Gastrocnemius medialis (tissue), 4 donors: ENCODE results near the gene MSL1. TPM values are rescaled to one million over a fixed set of nuclear protein-coding genes. Genes with fewer than 3 reads are reported as not detected.
"Not testable (repeated sequence)": the region's sequence is repeated elsewhere in the genome, so short reads cannot be mapped to it uniquely, and the experiment has no call there.

Experiments
- ATAC-seq, 2 donors: fragments of 150-250 bp; one replicate each; pipeline ENCODE4 v1.9.1; 2016
- DNase-seq, 2 donors: peaks; one replicate each; pipeline ENCODE4 v3.0.0-alpha.2; 2019
- H3K27ac ChIP-seq, 4 donors: fragments of 200-600 bp; sonication (generic); 1 replicate in 1 of 4; 2 replicates in 3 of 4; pipeline ENCODE4 v1.5.1; 2016 to 2018; ENCODE audit warnings: mild to moderate bottlenecking in 2 of 4, moderate library complexity in 1 of 4
- H3K27me3 ChIP-seq, 3 donors: fragments of 200-600 bp; sonication (generic) in 2 of 3; 1 replicate in 1 of 3; 2 replicates in 2 of 3; pipeline versions ENCODE4 v1.5.1 to v1.6.0; 2016 to 2019; ENCODE audit warnings: mild to moderate bottlenecking in 1 of 3, moderate library complexity in 1 of 3
- H3K36me3 ChIP-seq, 2 donors: fragments of 200-600 bp; sonication (generic) in 1 of 2; one replicate each; pipeline ENCODE4 v1.5.1; 2017 to 2018
- H3K4me1 ChIP-seq, 2 donors: fragments of 200-600 bp; sonication (generic) in 1 of 2; one replicate each; pipeline ENCODE4 v1.5.1; 2016 to 2017; ENCODE audit warnings: mild to moderate bottlenecking in 2 of 2
- H3K4me3 ChIP-seq, 4 donors: fragments of 200-600 bp; sonication (generic) in 3 of 4; 1 replicate in 1 of 4; 2 replicates in 3 of 4; pipeline ENCODE4 v1.5.1; 2016 to 2019; ENCODE audit warnings: mild to moderate bottlenecking in 2 of 4
- H3K9me3 ChIP-seq, 3 donors: fragments of 200-600 bp; sonication (generic) in 2 of 3; 1 replicate in 1 of 3; 2 replicates in 2 of 3; pipeline ENCODE4 v1.5.1; 2016 to 2019
- POLR2A ChIP-seq, 2 donors: fragments of 450-650 bp; IDR thresholded peaks; one replicate each; pipeline ENCODE4 v1.6.1; 2017; ENCODE audit warnings: antibody characterized with exemption in 2 of 2, mild to moderate bottlenecking in 2 of 2, moderate library complexity in 2 of 2
- in situ Hi-C, 4 donors: fragments of 200-750 bp; cut with MboI; loops; one replicate each; pipeline versions ENCODE4 v1.15.0 to v1.8.0; 2017; ENCODE audit warnings: low sequenced_read_pairs in 4 of 4
- intact Hi-C: fragments of 100-400 bp; cut with DNase I; formaldehyde crosslinking; loops from one replicate; pipeline ENCODE4 v1.15.1; 2023; ENCODE audit warnings: low total_unique reads
- total RNA-seq, 4 donors: library from RNA; depleted of rRNA; stranded (reverse); fragments of >200 nt; gene quantifications; one replicate each; pipeline versions ENCODE4 v1.1.0 to v1.2.3, GENCODE V29; 2016
- TF ChIP-seq, protein P1 (sequence below), 5 experiments: fragments of 450-650 bp in 3 of 5; fragments of 200-600 bp in 2 of 5; sonication (generic) in 2 of 5; IDR thresholded peaks in 4 of 5; conservative IDR thresholded peaks in 1 of 5; 1 replicate in 4 of 5; 2 replicates in 1 of 5; pipeline ENCODE4 v1.5.1; 2016 to 2019; ENCODE audit warnings: antibody characterized with exemption in 5 of 5, mild to moderate bottlenecking in 3 of 5, moderate library complexity in 3 of 5

Gene MSL1
- total RNA-seq, 4 donors from 2014 or later, result 75.7 to 96.3 (median 85.9) TPM

DNA sequence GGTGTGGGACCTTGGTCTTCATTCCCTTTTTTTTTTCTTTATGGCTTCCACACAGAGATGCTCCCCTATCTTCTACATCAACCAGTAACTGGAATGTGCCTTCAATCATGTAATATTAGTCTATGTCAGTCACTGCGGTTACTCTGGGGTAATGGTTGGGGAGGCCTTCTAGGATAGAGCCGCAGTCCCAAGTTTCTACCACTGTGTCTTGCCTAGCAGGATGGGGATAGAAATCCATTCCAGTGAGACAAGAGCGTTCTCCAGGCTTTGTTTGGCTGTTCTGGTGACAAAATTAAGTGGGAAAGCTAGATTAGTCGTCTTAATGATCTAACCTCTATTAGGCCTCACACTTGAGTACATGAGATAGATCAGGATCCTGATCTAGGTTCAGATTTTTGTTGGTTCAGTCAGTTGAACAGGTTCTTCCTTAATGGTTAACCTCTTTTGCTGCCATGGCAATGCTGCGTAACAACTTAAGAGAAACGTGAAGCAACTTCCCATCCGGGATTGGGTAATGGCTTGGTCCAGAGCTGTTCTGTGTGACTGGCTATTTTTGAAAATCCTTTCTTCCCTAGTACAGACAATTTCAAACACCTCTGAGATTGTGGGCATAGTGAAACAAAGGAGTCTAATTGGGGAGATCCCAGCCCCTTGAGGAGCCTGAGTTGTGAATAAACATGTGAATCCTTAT lies 8.7 kb downstream of the MSL1 start:
- TF ChIP-seq, protein P1, sequence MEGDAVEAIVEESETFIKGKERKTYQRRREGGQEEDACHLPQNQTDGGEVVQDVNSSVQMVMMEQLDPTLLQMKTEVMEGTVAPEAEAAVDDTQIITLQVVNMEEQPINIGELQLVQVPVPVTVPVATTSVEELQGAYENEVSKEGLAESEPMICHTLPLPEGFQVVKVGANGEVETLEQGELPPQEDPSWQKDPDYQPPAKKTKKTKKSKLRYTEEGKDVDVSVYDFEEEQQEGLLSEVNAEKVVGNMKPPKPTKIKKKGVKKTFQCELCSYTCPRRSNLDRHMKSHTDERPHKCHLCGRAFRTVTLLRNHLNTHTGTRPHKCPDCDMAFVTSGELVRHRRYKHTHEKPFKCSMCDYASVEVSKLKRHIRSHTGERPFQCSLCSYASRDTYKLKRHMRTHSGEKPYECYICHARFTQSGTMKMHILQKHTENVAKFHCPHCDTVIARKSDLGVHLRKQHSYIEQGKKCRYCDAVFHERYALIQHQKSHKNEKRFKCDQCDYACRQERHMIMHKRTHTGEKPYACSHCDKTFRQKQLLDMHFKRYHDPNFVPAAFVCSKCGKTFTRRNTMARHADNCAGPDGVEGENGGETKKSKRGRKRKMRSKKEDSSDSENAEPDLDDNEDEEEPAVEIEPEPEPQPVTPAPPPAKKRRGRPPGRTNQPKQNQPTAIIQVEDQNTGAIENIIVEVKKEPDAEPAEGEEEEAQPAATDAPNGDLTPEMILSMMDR (IDR thresholded peaks at IDR 0.05 in 4 of 5, conservative IDR thresholded peaks at IDR 0.05 in 1 of 5), result no peak
- no peak for TF ChIP-seq POLR2A (IDR thresholded peaks at IDR 0.05)
- peak; percentile 21 to 40 for ATAC-seq
- Histone ChIP-seq H3K36me3 (peaks cover 4 to 95% of the 10 kb centered on the region in 2 donors), H3K4me1 (peaks cover under 1 to 4% of the 10 kb centered on the region in 2 donors), H3K9me3 (no peaks in the 10 kb centered on the region), H3K27me3 (no peaks in the 10 kb centered on the region), H3K27ac (peak overlapping the region; percentile 24 to 56 (median 44)), H3K4me3 (no peak overlapping the region)
- DNase-seq, result no peak
- intact Hi-C loops (no loop called here), in situ Hi-C loops (no loop called here)

DNA sequence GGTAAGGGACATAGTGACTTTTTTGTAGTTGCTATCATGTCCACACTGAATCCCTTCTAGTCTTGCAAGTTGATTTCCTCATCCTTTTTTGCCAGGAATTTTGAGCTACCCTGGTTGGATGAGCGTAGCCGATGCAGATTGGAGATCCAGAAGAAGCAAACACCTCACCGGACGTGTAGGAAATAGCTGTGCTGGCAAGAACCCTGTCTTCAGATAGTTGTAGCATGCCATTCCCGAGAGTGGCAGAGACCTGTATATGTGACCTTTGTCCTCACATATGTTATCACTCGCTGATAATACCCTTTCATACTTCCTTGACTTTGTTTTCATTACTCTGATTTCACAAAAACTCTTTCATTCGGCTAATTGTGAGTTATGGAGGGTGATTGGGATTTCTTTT lies 12.4 kb downstream of the MSL1 start:
- H3K36me3 ChIP-seq, result peaks cover 6 to 78% of the 10 kb centered on the region in 2 donors

GRCh38 chr17:40135817-40136216 lies 14.0 kb downstream of the MSL1 start:
- Histone ChIP-seq H3K27ac (peak overlapping the region in 2 of 4 donors; percentile 16 to 41), H3K36me3 (peaks cover 6 to 63% of the 10 kb centered on the region in 2 donors), H3K4me3 (no peak overlapping the region), H3K27me3 (no peaks in the 10 kb centered on the region), H3K9me3 (no peaks in the 10 kb centered on the region), H3K4me1 (peaks cover 11 to 15% of the 10 kb centered on the region in 2 donors)
- TF ChIP-seq, protein P1 (IDR thresholded peaks at IDR 0.05 in 4 of 5, conservative IDR thresholded peaks at IDR 0.05 in 1 of 5), result no peak
- no peak for TF ChIP-seq POLR2A (IDR thresholded peaks at IDR 0.05)
- DNase-seq, result no peak
- intact Hi-C loops (no loop called here), in situ Hi-C loops (no loop called here)
- no peak for ATAC-seq

More for the DNA sequence above, 12.4 kb downstream of the MSL1 start:
- peak overlapping the region in 1 of 4 donors; percentile 14 for H3K27ac ChIP-seq
- H3K9me3 ChIP-seq, result no peaks in the 10 kb centered on the region
- no peak overlapping the region for H3K4me3 ChIP-seq
- no peaks in the 10 kb centered on the region for H3K27me3 ChIP-seq
- in situ Hi-C loops, result no loop called here
- ATAC-seq (no peak), DNase-seq (no peak)
- no peak for TF ChIP-seq POLR2A (IDR thresholded peaks at IDR 0.05)
- TF ChIP-seq, protein P1 (IDR thresholded peaks at IDR 0.05 in 4 of 5, conservative IDR thresholded peaks at IDR 0.05 in 1 of 5), result no peak
- H3K4me1 ChIP-seq, result peaks cover 5 to 11% of the 10 kb centered on the region in 2 donors
- intact Hi-C loops, result no loop called here

- H3K9me3 ChIP-seq, result no peaks in the 10 kb centered on the region
- H3K27ac ChIP-seq, result peak overlapping the region; percentile 91 to 100 (median 96)
- in situ Hi-C loops (no loop called here), intact Hi-C loops (loop anchor here (1.0 kb wide), 2 partner anchors 15 to 26 kb away; no protein-coding TSS in a partner anchor)
- no peaks in the 10 kb centered on the region for H3K27me3 ChIP-seq
- peak overlapping the region; percentile 72 to 87 (median 77) for H3K4me3 ChIP-seq
- DNase-seq (peak in 1 of 2 donors; percentile 35), ATAC-seq (peak; percentile 17 to 34)
- H3K4me1 ChIP-seq, result peaks cover 34% of the 10 kb centered on the region in 2 donors
- peaks cover 2 to 42% of the 10 kb centered on the region in 2 donors for H3K36me3 ChIP-seq
- TF ChIP-seq POLR2A (IDR thresholded peaks at IDR 0.05), result no peak
- TF ChIP-seq, protein P1 (IDR thresholded peaks at IDR 0.05 in 4 of 5, conservative IDR thresholded peaks at IDR 0.05 in 1 of 5), result peak in 1 of 5 experiments; percentile 18
Measured at GRCh38 chr17:40139566-40140058, 17.8 kb downstream of the MSL1 start.

GRCh38 chr17:40143166-40143565 lies 21.4 kb downstream of the MSL1 start:
- ATAC-seq, H3K9me3 ChIP-seq, intact Hi-C loops, H3K27me3 ChIP-seq, H3K4me3 ChIP-seq, in situ Hi-C loops, DNase-seq: not testable (repeated sequence)
- peaks cover 0 to 42% of the 10 kb centered on the region in 2 donors for H3K36me3 ChIP-seq
- peaks cover 36 to 50% of the 10 kb centered on the region in 2 donors for H3K4me1 ChIP-seq
- peak overlapping the region in 3 of 4 donors; percentile 45 to 100 (median 91) for H3K27ac ChIP-seq
